ENCODE measurements around the gene PGF. TPM values are rescaled to one million over a fixed set of nuclear protein-coding genes. Genes with fewer than 3 reads are reported as not detected.

The PGF gene
- polyA plus RNA-seq, 3 donors, result 0.03 TPM; not detected in 2

DNA sequence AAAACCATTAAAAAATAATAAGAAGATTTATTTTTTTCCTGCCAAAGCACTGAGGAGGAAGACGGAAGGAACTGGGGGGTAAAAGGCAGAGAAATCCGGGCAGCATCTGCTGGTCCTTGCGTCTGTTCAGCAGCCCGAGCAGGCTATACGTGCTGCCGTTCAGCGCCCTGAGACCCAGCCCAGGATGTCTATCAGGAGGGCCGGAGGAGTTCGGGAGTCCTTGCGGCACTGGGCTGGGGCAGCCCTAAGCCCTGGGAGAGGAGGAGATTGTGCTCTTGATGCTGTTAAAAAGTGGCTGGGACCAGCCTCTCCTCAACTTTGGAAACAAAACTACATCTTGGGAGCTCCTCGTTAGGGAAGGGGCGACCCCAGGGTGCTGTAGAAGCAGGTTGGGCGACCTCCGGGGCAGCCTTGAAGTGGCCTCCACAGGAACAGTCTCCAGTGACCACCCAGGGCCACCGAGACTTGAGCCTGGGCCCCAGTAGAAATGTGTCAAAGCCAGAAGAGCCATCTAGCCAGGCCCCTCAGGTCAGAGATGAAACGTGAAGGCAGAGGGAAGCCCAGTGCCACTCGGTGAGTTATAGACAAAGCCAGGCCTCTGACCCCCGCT is 14.3 kb downstream of the PGF start:
- H3K27me3 Mint-ChIP-seq (ENCODE audit: low read depth in 3 of 3), result peaks cover 0 to 6% (median 2%) of the 10 kb centered on the region in 3 donors
- H3K9me3 Mint-ChIP-seq, result peaks cover 0 to 5% (median 1%) of the 10 kb centered on the region in 7 donors
- TF ChIP-seq, protein P1, sequence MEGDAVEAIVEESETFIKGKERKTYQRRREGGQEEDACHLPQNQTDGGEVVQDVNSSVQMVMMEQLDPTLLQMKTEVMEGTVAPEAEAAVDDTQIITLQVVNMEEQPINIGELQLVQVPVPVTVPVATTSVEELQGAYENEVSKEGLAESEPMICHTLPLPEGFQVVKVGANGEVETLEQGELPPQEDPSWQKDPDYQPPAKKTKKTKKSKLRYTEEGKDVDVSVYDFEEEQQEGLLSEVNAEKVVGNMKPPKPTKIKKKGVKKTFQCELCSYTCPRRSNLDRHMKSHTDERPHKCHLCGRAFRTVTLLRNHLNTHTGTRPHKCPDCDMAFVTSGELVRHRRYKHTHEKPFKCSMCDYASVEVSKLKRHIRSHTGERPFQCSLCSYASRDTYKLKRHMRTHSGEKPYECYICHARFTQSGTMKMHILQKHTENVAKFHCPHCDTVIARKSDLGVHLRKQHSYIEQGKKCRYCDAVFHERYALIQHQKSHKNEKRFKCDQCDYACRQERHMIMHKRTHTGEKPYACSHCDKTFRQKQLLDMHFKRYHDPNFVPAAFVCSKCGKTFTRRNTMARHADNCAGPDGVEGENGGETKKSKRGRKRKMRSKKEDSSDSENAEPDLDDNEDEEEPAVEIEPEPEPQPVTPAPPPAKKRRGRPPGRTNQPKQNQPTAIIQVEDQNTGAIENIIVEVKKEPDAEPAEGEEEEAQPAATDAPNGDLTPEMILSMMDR (IDR thresholded peaks at IDR 0.05), result no peak
- H3K9me3 ChIP-seq (replicated peaks in 1 of 2; ENCODE audit: control insufficient read depth in 1 of 2, insufficient read depth in 1 of 2, low read length in 2 of 2), result no peaks in the 10 kb centered on the region
- no peaks in the 10 kb centered on the region for H4K20me1 ChIP-seq (ENCODE audit: insufficient read depth, low read length)
- peak overlapping the region; percentile 84 to 92 for H3K27ac ChIP-seq (ENCODE audit: low read depth in 1 of 2, low read length in 2 of 2)
- H3K4me3 ChIP-seq (replicated peaks in 1 of 3; ENCODE audit: low read depth in 2 of 3, low read length in 3 of 3), result peak overlapping the region in 1 of 3 experiments; percentile 42
- no peaks in the 10 kb centered on the region for H3K36me3 ChIP-seq (replicated peaks in 1 of 2; ENCODE audit: control insufficient read depth in 1 of 2, insufficient read depth in 2 of 2, low read length in 2 of 2)
- H3K4me1 Mint-ChIP-seq, result peaks cover 58% of the 10 kb centered on the region
- peak overlapping the region in 1 of 2 donors; percentile 69 for H3K4me3 Mint-ChIP-seq
- peak overlapping the region; percentile 84 for H2AFZ ChIP-seq (ENCODE audit: insufficient read depth, low read depth, low read length, poor library complexity, severe bottlenecking)
- H3K4me1 ChIP-seq (ENCODE audit: control insufficient read depth in 1 of 2, insufficient read depth in 2 of 2, low read length in 2 of 2), result peaks cover 51 to 55% of the 10 kb centered on the region in 2 donors
- no peaks in the 10 kb centered on the region for H3K79me2 ChIP-seq (ENCODE audit: insufficient read depth, low read length)
- no peak for DNase-seq
- intact Hi-C loops (cut with micrococcal nuclease), result loop anchor here in 1 of 2 donors (10.0 kb wide), 1 partner anchor 124 kb away; the partner anchor contains the start of genes ACYP1 and ZC2HC1C
- 81% methylated on average over 9 of the region's 18 CpGs for WGBS (ENCODE audit: insufficient coverage)
- peak overlapping the region; percentile 94 to 97 (median 96) for H3K27ac Mint-ChIP-seq
- peak overlapping the region; percentile 69 for H3K4me2 ChIP-seq (replicated peaks; ENCODE audit: extremely low read depth, low read length, poor library complexity, severe bottlenecking)
- H3K27me3 ChIP-seq (ENCODE audit: control insufficient read depth in 2 of 2, insufficient read depth in 2 of 2, low read length in 2 of 2), result no peaks in the 10 kb centered on the region
- peak overlapping the region; percentile 41 for H3K9ac ChIP-seq (ENCODE audit: insufficient read depth, low read length, poor library complexity, severe bottlenecking)
- no peaks in the 10 kb centered on the region for H3K36me3 Mint-ChIP-seq

DNA sequence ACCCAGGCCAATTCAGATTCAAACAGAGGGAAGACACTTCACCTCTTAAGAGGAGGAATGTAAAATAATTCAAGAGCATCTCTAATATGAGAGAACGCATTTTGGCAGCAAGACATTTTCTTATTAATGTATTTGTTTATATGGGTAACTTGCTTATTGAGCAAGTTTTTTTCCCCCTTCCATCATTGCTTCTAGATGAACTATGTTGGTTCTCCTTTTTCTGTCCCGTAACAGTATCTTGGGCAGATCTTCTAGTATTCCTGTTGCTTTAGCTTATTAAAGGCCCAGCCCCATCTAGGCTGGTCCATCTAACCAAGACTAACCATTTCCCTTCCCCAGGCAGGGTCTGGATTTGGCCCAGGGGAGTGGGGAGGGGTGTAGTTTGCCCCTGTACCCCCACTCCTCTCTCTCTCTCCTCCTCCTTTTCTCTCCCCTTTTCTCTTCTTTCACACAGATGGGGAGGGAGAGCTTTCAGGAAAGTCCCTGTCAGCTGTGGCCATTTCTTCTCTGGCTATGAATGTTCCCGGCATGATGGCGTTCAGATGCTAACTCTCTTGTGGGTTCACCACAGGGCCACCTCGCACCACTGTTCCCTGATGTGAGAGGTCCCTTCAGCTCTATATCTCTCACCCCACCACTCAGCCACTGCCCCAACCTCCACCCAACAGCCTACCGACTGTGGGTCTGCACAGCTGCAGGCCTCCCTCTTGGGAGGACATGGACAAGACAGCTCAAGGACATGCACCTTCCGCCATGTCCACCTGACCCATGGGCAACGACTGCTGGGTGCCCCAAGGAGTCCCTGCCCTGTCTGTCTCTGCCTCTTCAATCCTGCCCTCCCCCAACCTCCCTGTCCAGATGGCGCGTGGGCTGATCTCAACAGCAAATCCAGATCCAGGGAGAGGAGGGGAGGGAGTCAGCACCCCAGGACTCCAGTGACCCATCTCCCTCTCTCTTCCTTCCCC is 16.6 kb downstream of the PGF start:
- H3K4me3 Mint-ChIP-seq, result no peak overlapping the region
- WGBS (ENCODE audit: insufficient coverage), result 80% methylated on average over 6 of the region's 10 CpGs
- DNase-seq, result peak in 2 of 3 donors; percentile 32 to 43

More for the DNA sequence above, 16.6 kb downstream of the PGF start:
- intact Hi-C loops (cut with micrococcal nuclease), result no loop called here
- Histone ChIP-seq H3K36me3 (replicated peaks in 1 of 2; ENCODE audit: control insufficient read depth in 1 of 2, insufficient read depth in 2 of 2, low read length in 2 of 2) (no peaks in the 10 kb centered on the region), H2AFZ (ENCODE audit: insufficient read depth, low read depth, low read length, poor library complexity, severe bottlenecking) (no peak overlapping the region), H3K27me3 (ENCODE audit: control insufficient read depth in 2 of 2, insufficient read depth in 2 of 2, low read length in 2 of 2) (no peaks in the 10 kb centered on the region), H3K79me2 (ENCODE audit: insufficient read depth, low read length) (no peaks in the 10 kb centered on the region), H3K9ac (ENCODE audit: insufficient read depth, low read length, poor library complexity, severe bottlenecking) (no peak overlapping the region), H3K27ac (ENCODE audit: low read depth in 1 of 2, low read length in 2 of 2) (peak overlapping the region; percentile 84 to 92), H3K4me2 (replicated peaks; ENCODE audit: extremely low read depth, low read length, poor library complexity, severe bottlenecking) (no peak overlapping the region), H3K4me1 (ENCODE audit: control insufficient read depth in 1 of 2, insufficient read depth in 2 of 2, low read length in 2 of 2) (peaks cover 51 to 52% of the 10 kb centered on the region in 2 donors), H3K9me3 (replicated peaks in 1 of 2; ENCODE audit: control insufficient read depth in 1 of 2, insufficient read depth in 1 of 2, low read length in 2 of 2) (no peaks in the 10 kb centered on the region), H4K20me1 (ENCODE audit: insufficient read depth, low read length) (no peaks in the 10 kb centered on the region), H3K4me3 (replicated peaks in 1 of 3; ENCODE audit: low read depth in 2 of 3, low read length in 3 of 3) (no peak overlapping the region)
- peak overlapping the region; percentile 54 to 97 (median 96) for H3K27ac Mint-ChIP-seq
- H3K9me3 Mint-ChIP-seq, result peaks cover 0 to 5% (median 1%) of the 10 kb centered on the region in 7 donors
- no peaks in the 10 kb centered on the region for H3K36me3 Mint-ChIP-seq
- TF ChIP-seq, protein P1 (IDR thresholded peaks at IDR 0.05), result no peak
- H3K4me1 Mint-ChIP-seq, result peaks cover 61% of the 10 kb centered on the region
- peaks cover 1 to 6% (median 2%) of the 10 kb centered on the region in 3 donors for H3K27me3 Mint-ChIP-seq (ENCODE audit: low read depth in 3 of 3)
